Retina (tissue), 1 donor: Measurements from ENCODE around the gene PLEKHA1.

Experiments
- DNase-seq: peaks from one replicate; pipeline ENCODE4 v3.0.0-alpha.2; 2016

PLEKHA1 gene

GRCh38 chr10:122481296-122482056 lies 107.0 kb downstream of the PLEKHA1 start:
- DNase-seq, result no peak
